PC-9 (cell line): ENCODE results near the gene SMCR8.

ENCODE experiments used
- EZH2 ChIP-seq: fragments of 200-600 bp; sonication (generic); IDR thresholded peaks from 2 replicates; pipeline ENCODE4 v1.8.0; 2017; ENCODE audit warnings: antibody characterized with exemption, low read depth
- TF ChIP-seq, protein P1 (sequence below): fragments of 200-600 bp; sonication (generic); conservative IDR thresholded peaks from 2 replicates; pipeline ENCODE4 v1.6.1; 2017; ENCODE audit warnings: mixed run types, antibody characterized with exemption, mild to moderate bottlenecking, moderate library complexity

- TF ChIP-seq, protein P1, sequence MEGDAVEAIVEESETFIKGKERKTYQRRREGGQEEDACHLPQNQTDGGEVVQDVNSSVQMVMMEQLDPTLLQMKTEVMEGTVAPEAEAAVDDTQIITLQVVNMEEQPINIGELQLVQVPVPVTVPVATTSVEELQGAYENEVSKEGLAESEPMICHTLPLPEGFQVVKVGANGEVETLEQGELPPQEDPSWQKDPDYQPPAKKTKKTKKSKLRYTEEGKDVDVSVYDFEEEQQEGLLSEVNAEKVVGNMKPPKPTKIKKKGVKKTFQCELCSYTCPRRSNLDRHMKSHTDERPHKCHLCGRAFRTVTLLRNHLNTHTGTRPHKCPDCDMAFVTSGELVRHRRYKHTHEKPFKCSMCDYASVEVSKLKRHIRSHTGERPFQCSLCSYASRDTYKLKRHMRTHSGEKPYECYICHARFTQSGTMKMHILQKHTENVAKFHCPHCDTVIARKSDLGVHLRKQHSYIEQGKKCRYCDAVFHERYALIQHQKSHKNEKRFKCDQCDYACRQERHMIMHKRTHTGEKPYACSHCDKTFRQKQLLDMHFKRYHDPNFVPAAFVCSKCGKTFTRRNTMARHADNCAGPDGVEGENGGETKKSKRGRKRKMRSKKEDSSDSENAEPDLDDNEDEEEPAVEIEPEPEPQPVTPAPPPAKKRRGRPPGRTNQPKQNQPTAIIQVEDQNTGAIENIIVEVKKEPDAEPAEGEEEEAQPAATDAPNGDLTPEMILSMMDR = no peak
- no peak for TF ChIP-seq EZH2
Observed at GRCh38 chr17:18318771-18319450, 3.8 kb downstream of the SMCR8 start.
